HEK293 (cell line): ENCODE measurements around the gene EPHB1.

Experiments used
- ZBTB1 ChIP-seq: fragments of 450-650 bp; formaldehyde crosslinking; IDR thresholded peaks from 2 replicates; pipeline ENCODE4 v1.5.1; 2016; ENCODE audit warnings: missing biosample characterization, missing genetic modification characterization
- ZFP41 ChIP-seq: fragments of 450-650 bp; formaldehyde crosslinking; IDR thresholded peaks from 2 replicates; pipeline ENCODE4 v1.5.1; 2016; ENCODE audit warnings: missing biosample characterization, missing genetic modification characterization, borderline replicate concordance
- ZIC2 ChIP-seq: fragments of 450-650 bp; formaldehyde crosslinking; IDR thresholded peaks from 2 replicates; pipeline ENCODE4 v1.5.1; 2016; ENCODE audit warnings: missing biosample characterization, missing genetic modification characterization
- ZNF175 ChIP-seq: fragments of 450-650 bp; formaldehyde crosslinking; IDR thresholded peaks from 2 replicates; pipeline ENCODE4 v1.5.1; 2016; ENCODE audit warnings: missing biosample characterization, missing genetic modification characterization

DNA sequence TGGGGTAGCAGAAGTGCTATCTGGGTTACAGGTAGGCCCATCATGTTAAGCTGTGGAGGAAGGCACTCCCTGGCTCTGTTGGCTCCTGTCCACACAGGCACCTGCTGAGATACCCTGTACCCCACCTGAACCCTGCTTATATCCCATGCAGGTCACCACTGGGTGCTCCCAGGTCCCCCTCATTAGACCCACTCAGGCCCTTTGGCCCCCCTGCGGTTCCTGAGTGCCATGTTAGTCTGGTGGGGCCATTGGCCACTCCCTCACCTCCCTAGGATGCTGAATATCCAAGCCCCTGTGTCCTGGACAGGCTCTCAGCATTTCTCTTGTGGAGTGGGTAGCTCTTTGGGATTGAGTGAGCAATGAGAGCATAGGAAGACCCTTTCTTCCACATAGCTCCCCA lies 128.2 kb downstream of the EPHB1 start:
- no peak for TF ChIP-seq ZFP41 (tag by site-specific recombination)
- no peak for TF ChIP-seq ZNF175 (tag by site-specific recombination)
- TF ChIP-seq ZIC2: no peak
- TF ChIP-seq ZBTB1: no peak
